Bronchial epithelial cell (primary cell): ENCODE results near the gene TRAIP. TPM values are rescaled to one million over a fixed set of nuclear protein-coding genes. Genes with fewer than 3 reads are reported as not detected.
A peak's percentile ranks its signal among the peaks of the same experiment; 100 is the strongest.
"Not testable (repeated sequence)": the region's sequence is repeated elsewhere in the genome, so short reads cannot be mapped to it uniquely, and the experiment has no call there.

Source experiments
- DNase-seq: peaks from one replicate; pipeline ENCODE4 v3.0.0-alpha.2; 2010; ENCODE audit warnings: low read depth
- FAIRE-seq: peaks from 2 replicates; lab custom pipeline; 2011; peaks lifted over from hg19 to GRCh38; lab: Jason Lieb, UNC
- H3K27me3 ChIP-seq: 2 replicates; pipeline ENCODE4 v1.5.1; 2011; ENCODE audit warnings: low read length; ENCODE audit not compliant: control insufficient read depth, insufficient read depth
- H3K36me3 ChIP-seq: 2 replicates; pipeline ENCODE4 v1.5.1; 2011; ENCODE audit warnings: low read length; ENCODE audit not compliant: control insufficient read depth, insufficient read depth
- H3K4me3 ChIP-seq: 2 replicates; pipeline ENCODE4 v1.5.1; 2011; ENCODE audit warnings: mild to moderate bottlenecking, low read depth, low read length, control low read depth
- CTCF ChIP-seq: IDR thresholded peaks from 2 replicates; pipeline ENCODE4 v1.5.1; 2011; ENCODE audit warnings: mild to moderate bottlenecking, moderate library complexity, low read length, control low read depth, inconsistent platforms; ENCODE audit not compliant: insufficient read depth, severe bottlenecking
- total RNA-seq: library from RNA; depleted of rRNA; stranded (reverse); fragments of >200 nt; gene quantifications from 2 replicates; pipeline ENCODE4 v1.2.1, GENCODE V29; 2014

TRAIP gene
- 0.79 and 1.2 TPM in 2 replicates for total RNA-seq

DNA sequence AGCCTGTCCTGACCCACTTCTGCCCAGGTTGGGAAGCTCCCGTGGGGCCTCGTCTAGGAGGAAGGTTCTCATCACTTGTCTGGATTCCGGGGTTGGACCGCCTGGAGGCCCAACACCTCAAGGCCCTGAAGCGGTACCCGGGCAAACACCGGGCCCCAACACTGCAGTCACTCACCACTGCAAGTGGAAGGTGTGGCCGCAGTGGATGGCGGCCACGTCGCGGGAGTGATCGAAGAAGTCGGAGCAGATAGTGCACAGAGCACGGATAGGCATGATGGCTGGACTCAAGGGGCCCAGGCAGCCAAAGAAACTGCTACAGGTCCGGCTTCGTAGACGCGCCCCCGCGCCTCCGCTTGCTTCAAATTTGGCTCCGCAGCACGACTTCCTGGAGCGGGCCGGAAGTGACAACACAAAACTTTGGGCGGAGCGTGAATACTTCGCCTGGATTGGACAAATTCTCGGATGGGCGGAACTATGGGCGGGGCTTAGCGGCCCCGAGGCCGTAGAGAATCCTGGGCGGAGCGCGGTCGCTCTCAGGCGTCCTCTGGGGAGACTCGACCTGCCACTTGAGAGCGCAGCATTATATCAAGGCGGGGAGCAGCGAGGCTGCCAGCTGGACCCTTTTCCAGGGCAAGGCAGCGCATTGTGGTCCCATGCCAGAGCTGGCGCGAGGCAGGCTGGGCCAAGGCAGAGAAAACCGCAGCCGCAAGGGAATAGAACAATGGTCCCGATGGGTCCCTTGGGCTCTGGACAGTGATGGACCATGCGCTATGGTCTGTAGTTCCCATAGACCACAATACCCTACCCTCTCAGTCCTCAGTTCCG is at the start of gene TRAIP:
Gene TRAIP, minus strand, starts transcription at position 384 of the 825 bp plus-strand sequence. Its CDS starts 111 bp downstream, at position 273.
- FAIRE-seq (no peak), DNase-seq (peak; percentile 86)
- TF ChIP-seq CTCF, result no peak
- H3K4me3 ChIP-seq, result peak within 1 kb of the TSS; percentile 61
- no peaks in the 10 kb centered on the region for H3K36me3 ChIP-seq
- H3K27me3 ChIP-seq, result no peaks in the 10 kb centered on the region

DNA sequence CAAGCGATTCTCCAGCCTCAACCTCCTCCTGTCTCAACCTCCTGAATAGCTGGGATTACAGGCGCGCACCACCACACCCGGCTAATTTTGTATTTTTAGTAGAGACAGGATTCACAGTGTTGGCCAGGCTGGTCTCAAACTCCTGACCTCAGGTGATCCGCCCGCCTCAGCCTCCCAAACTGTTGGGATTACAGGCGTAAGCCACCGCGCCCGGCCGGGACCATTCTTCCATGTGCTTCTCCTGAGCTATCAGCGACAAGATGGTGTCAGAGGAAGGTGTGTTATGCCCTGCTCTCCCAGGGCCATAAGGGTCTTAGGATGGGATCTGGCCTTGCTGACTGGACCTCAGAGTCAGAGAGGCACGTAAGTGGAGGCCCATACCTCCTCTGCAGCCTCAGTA is 48.1 kb upstream of the TRAIP start:
- FAIRE-seq, result not testable (repeated sequence)

GRCh38 chr3:49903451-49904424 is 47.4 kb upstream of the TRAIP start, which contains the start of gene MST1R:
Gene MST1R (minus strand): TSS chr3:49903873. CDS start chr3:49903609, 264 bp downstream.
- Histone ChIP-seq H3K27me3 (no peaks in the 10 kb centered on the region), H3K4me3 (peak within 1 kb of the TSS; percentile 50), H3K36me3 (peaks cover 4% of the 10 kb centered on the region)
- DNase-seq (peak; percentile 82), FAIRE-seq (no peak)
- no peak for TF ChIP-seq CTCF

More for the DNA sequence above, 48.1 kb upstream of the TRAIP start:
- DNase-seq, H3K4me3 ChIP-seq, H3K27me3 ChIP-seq, H3K36me3 ChIP-seq: not testable (repeated sequence)

GRCh38 chr3:49902511-49903345 is 46.4 kb upstream of the TRAIP start:
- peak overlapping the region; percentile 50 for H3K4me3 ChIP-seq
- DNase-seq (no peak), FAIRE-seq (no peak)
- no peaks in the 10 kb centered on the region for H3K27me3 ChIP-seq
- TF ChIP-seq CTCF, result no peak
- H3K36me3 ChIP-seq, result peaks cover 9% of the 10 kb centered on the region

DNA sequence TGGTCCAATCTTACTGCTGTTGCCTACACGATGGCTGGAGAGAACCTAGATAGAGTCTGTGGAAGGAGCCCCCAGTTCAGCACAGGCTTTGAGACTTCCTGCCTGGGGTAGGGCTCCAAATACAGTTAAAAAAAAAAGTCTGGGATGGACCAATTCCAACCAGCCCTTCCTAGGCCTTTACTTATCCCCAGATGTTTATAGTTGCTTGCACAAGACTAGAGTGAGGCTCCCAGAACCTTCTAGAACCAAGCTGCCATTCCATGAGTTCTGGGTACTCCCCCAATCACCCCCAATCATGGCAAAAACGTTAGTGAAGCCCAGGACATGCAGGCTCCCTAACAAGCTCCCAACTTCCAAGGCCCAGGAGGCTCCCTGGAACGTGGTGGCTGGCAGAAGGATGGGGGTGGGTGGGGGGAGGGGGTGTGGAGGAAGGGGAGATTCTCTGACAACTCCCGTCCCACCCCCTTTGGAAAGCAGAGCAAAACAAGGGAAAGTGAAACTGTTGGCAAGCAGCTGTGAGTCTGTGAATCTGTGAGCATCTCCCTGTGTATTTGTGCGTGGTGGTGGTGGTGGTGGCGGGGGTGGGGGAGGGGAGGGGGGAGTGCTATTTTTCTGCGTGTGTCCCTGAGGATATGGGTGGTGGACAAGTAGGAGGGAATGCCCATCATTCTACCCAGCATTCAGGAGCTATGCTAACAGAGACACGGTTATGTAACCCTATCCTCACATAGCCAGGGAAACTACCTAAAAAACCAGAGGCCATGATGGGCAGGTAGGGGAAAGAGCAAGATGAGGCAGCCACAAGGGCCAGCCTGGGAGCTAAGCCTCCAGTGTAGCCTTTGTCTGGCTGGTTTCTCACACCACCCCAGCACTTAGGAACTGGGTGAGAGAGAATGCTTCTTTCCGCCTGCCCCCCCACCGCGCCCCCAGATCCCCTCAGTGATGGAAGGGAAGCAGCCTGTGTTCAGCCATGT is 45.3 kb upstream of the TRAIP start:
- Histone ChIP-seq H3K36me3 (peaks cover 17% of the 10 kb centered on the region), H3K4me3 (peak overlapping the region; percentile 50), H3K27me3 (no peaks in the 10 kb centered on the region)
- no peak for TF ChIP-seq CTCF
- FAIRE-seq (no peak), DNase-seq (peak; percentile 32)
